Fibroblast of gingiva (primary cell): ENCODE measurements around the gene SCARB2.
A peak's percentile ranks its signal among the peaks of the same experiment; 100 is the strongest.

ENCODE experiments used
- DNase-seq: peaks from one replicate; pipeline ENCODE4 v3.0.0-alpha.2; 2011; ENCODE audit warnings: low read depth

Gene SCARB2

GRCh38 chr4:76148142-76148865 is 65.3 kb downstream of the SCARB2 start, which contains the start of gene NUP54:
NUP54 (minus strand) TSS chr4:76148397; CDS start chr4:76148374, 23 bp downstream.
- peak; percentile 93 for DNase-seq

GRCh38 chr4:76147454-76148141 is 66.0 kb downstream of the SCARB2 start:
- peak; percentile 72 for DNase-seq

- no peak for DNase-seq
These were observed 69.1 kb downstream of the SCARB2 start for GRCh38 chr4:76144546-76144945.

GRCh38 chr4:76141241-76141640 is 72.4 kb downstream of the SCARB2 start:
- no peak for DNase-seq

- no peak for DNase-seq
These were observed 85.9 kb downstream of the SCARB2 start for GRCh38 chr4:76127754-76128153.

- no peak for DNase-seq
These were observed 87.8 kb downstream of the SCARB2 start for GRCh38 chr4:76125816-76126215.

GRCh38 chr4:76120199-76120598 is 93.4 kb downstream of the SCARB2 start:
- no peak for DNase-seq

- no peak for DNase-seq
These were observed 96.1 kb downstream of the SCARB2 start for GRCh38 chr4:76117536-76117935.

GRCh38 chr4:76116821-76117220 is 96.8 kb downstream of the SCARB2 start:
- no peak for DNase-seq
